ENCODE data around the gene CYP27A1. TPM values are rescaled to one million over a fixed set of nuclear protein-coding genes. Genes with fewer than 3 reads are reported as not detected.

The CYP27A1 gene
- total RNA-seq (2022; extraction: Qiagen RNA extraction): 0.15 to 0.18 TPM (median 0.18 TPM) in 5 replicates

GRCh38 chr2:218781691-218782527, at the start of gene CYP27A1:
TSS of gene CYP27A1 (plus strand) at chr2:218782147. CDS start at chr2:218782183, 36 bp downstream.

DNA sequence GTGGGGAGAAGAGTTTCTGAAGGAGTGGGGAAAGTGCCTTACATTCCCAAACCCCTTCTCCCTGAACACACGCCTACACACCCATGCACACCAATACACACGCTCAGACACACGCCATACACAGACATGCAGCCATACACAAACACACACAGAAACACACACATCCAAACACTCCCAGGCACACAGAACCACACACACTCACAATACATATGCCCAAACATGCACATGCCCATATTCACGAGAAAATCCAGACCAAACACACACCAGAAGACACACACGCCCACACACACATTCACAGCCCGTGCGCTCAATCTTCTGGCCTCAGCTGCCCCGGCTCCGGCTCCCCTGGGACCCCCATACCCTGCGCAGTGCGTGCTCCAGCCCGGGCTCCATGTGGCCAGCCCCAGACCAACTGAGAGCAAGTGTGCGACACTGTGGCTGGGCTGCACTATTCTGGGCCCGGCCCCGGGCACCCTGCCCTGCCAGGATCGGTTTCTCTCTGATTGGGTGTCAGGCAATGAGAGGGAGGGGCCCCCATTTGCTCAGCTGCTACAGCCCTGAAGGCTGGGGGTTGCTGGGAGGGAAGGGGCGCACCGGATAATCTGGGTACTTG, 49.5 kb downstream of the CYP27A1 start, which contains the start of gene PRKAG3:
PRKAG3 (minus strand) TSS at position 426 of the 613 bp plus-strand sequence.

DNA sequence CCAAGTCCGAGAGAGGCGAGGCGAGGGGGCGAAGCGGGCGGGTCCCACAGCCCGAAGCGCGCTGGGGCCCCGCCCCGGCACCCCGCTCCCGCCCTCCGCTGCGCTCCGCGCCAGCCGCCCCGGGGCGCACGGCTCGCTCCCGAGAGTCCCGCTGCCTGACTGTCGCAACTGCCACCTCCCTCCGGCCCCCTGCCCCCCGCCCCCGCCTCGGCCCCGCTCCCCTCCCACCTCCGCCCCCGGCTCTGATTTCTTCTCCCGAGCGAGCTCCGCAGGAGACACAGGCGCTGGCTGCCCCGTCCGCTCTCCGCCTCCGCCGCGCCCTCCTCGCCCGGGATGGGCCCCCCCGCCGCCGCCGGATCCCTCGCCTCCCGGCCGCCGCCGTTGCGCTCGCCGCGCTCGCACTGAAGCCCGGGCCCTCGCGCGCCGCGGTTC, 77.6 kb downstream of the CYP27A1 start, which contains the start of gene WNT6:
WNT6 (plus strand) TSS at position 250 of the 432 bp plus-strand sequence. CDS start 233 bp downstream, outside the sequence.

Other genes with a start within 250 kb of the CYP27A1 start
- gene USP37, start 213.8 kb upstream of the CYP27A1 start, total RNA-seq (2022; extraction: Qiagen RNA extraction): 3.7 to 6.8 TPM (median 5.6 TPM) in 5 replicates
- gene CNOT9, start 213.3 kb upstream of the CYP27A1 start, total RNA-seq (2022; extraction: Qiagen RNA extraction): 36.8 to 43.3 TPM (median 40.7 TPM) in 5 replicates
- gene PLCD4, start 174.2 kb upstream of the CYP27A1 start, total RNA-seq (2022; extraction: Qiagen RNA extraction): 0.14 to 0.46 TPM (median 0.28 TPM) in 5 replicates
- 10.4 to 22.5 TPM (median 20.8 TPM) in 5 replicates for gene ZNF142, start 122.5 kb upstream of the CYP27A1 start, total RNA-seq (2022; extraction: Qiagen RNA extraction)
- gene BCS1L, start 122.5 kb upstream of the CYP27A1 start, total RNA-seq (2022; extraction: Qiagen RNA extraction): 39.1 to 49.2 TPM (median 44.4 TPM) in 5 replicates
- 52.0 to 64.2 TPM (median 55.0 TPM) in 5 replicates for gene RNF25, start 110.1 kb upstream of the CYP27A1 start, total RNA-seq (2022; extraction: Qiagen RNA extraction)
- gene STK36, start 110.1 kb upstream of the CYP27A1 start, total RNA-seq (2022; extraction: Qiagen RNA extraction): 6.7 to 12.3 TPM (median 11.4 TPM) in 5 replicates
- 20.6 to 29.0 TPM (median 28.3 TPM) in 5 replicates for gene TTLL4, start 71.3 kb upstream of the CYP27A1 start, total RNA-seq (2022; extraction: Qiagen RNA extraction)
- gene PRKAG3, start 49.7 kb downstream of the CYP27A1 start, total RNA-seq (2022; extraction: Qiagen RNA extraction): 0.04 TPM in 1 of 5 replicates, not detected in the others
- gene WNT6, start 77.7 kb downstream of the CYP27A1 start, total RNA-seq (2022; extraction: Qiagen RNA extraction): 0.11 to 0.26 TPM (median 0.22 TPM) in 5 replicates
- 0.05 to 0.08 TPM (median 0.06 TPM) in 5 replicates for gene WNT10A, start 98.7 kb downstream of the CYP27A1 start, total RNA-seq (2022; extraction: Qiagen RNA extraction)
- gene CDK5R2, start 177.5 kb downstream of the CYP27A1 start, total RNA-seq (2022; extraction: Qiagen RNA extraction): 5.9 to 9.3 TPM (median 8.1 TPM) in 5 replicates
- 0.20 TPM in 1 of 5 replicates, not detected in the others for gene FEV, start 203.0 kb downstream of the CYP27A1 start, total RNA-seq (2022; extraction: Qiagen RNA extraction)
- gene CRYBA2, start 211.3 kb downstream of the CYP27A1 start, total RNA-seq (2022; extraction: Qiagen RNA extraction): 0.31 TPM in 1 of 5 replicates, not detected in the others

All from A549 treated with dexamethasone at 1 μM for 4 hours (cell line).